RKO (cell line): ENCODE measurements around the gene NBR1.
A peak's percentile ranks its signal among the peaks of the same experiment; 100 is the strongest.
"Not testable (repeated sequence)": the region's sequence is repeated elsewhere in the genome, so short reads cannot be mapped to it uniquely, and the experiment has no call there.

Experiments
- DNase-seq: peaks from one replicate; pipeline ENCODE4 v3.0.0-alpha.2; 2016; ENCODE audit warnings: low spot score

The NBR1 gene

DNA sequence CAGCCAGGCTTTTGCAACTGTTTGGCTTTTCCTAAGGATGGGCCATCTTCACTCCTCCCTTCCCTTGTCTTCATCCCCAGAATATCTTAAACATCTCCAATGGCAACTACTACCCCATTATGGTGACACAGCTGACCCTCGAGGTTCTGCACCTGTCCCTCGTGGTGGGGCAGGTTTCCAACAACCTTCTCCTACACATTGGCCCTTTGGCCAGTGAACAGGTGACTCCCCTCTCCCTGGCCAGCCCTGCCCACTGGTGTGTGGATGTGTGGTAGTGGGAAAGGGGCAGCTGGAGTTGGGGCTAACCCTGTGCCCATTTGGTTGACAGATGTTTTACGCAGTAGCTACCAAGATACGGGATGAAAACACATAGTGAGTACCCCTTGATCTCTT, 45.4 kb downstream of the NBR1 start:
- DNase-seq: no peak

DNA sequence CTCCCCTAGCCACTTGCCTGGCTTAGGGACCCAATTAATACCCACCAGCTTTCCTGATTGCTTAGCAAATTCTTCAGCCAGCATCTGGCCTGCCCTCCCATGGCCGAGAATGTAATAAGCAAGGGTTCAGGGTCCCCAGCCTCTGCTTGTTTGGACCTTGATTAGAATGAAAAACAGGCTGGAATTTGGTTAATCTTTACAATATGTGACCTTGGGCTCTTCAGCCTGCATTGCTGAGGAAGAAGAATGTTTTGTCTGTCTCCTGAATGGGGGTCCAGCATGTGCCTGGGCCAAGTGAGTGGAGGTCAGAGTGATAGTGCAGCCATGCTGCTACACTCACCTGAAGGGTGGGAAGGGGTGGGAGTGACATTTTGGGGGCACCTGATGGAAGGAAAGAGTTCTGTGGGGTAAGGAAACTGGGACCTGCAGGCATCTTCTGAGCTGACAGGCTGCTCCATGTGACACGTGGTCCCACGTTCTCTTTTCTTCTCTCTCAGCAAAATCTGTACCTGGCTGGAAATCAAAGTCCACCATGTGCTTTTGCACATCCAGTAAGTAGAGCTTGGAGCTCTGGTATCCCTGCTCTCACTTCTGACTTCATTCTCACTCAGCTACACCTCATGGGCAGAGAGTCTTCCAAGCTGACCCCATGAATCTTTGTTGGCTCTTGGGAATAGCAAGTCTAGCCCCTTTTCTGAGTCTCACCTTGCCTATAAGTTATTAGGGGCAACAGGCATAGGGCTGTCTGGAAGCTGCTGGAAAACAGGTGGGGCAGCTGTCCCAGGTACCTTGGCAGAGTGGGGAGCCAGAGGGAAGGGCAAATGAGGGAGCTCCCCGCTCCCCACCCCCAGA, 46.0 kb downstream of the NBR1 start:
- DNase-seq: no peak

DNA sequence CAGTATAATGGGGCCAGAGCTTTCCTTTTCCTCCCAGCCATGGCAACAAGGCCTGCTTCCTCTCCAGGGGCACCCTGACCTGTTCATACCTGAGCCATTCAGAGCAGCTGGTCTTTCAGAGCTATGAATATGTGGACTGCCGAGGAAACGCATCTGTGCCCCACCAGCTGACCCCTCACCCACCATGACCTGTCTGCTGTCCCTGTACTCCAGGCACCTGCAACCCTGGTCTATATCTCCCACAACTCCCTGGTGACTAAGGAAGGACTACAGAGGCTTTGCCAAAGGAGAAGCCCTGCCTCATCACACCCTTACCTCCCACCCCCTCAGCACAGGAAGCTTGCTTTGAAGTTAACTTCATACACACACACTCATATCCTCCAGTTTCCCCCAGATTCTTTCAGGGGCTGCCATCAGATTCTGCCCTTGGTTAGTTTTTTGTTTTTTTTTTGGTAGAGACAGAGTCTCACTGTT, 46.6 kb downstream of the NBR1 start:
- no peak for DNase-seq

DNA sequence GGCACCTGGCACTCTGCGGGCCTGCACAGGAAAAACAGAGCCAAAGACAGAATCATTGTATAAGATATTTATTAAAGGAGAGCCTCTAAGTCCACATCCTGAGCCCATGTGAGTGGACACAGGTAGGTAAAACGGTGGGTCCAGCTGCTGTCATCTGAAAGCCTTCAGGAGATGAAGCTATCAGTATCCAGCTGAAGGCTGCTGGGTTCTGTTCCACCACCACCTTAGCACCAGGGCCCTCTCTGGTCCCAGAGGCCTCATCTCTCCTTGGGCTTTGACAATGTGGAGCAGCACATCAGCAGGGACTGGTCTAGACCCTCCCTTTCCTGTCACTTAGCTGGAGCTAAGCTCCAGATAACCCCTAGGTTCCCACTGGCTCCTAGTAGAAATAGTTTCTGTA, 48.0 kb downstream of the NBR1 start:
- no peak for DNase-seq

GRCh38 chr17:43219746-43220380, 48.8 kb downstream of the NBR1 start:
- DNase-seq: no peak

GRCh38 chr17:43220511-43221125, 49.6 kb downstream of the NBR1 start:
- no peak for DNase-seq

DNA sequence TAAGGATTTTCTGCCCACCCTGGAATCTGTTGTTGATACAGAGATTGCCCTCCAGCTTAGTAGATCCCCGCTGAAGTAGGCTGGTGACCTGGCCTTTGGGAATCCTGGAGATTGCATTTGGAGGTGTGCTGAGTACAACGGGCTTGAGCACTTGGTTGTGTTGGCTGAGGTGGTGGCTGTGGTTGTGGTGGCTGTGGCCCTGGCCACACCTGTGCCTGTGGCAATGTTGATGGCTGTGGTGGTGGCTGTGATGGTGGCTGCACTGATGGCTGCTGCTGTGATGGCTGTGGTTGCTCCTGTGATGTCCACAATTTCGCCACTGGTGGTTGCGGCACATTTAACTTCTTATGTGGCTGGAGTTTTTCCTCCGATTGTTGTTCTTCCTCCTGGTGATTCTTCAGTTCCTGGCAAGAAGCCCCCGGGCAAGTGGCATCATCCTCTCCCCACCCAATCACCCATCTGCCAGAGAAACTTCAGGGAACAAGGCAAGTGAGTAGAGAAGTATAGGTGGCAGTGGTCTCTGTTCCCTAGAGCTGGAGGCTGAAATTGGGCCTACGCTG, 53.2 kb downstream of the NBR1 start:
- no peak for DNase-seq

- DNase-seq: no peak
Observed at GRCh38 chr17:43226393-43226792, 55.4 kb downstream of the NBR1 start.

DNA sequence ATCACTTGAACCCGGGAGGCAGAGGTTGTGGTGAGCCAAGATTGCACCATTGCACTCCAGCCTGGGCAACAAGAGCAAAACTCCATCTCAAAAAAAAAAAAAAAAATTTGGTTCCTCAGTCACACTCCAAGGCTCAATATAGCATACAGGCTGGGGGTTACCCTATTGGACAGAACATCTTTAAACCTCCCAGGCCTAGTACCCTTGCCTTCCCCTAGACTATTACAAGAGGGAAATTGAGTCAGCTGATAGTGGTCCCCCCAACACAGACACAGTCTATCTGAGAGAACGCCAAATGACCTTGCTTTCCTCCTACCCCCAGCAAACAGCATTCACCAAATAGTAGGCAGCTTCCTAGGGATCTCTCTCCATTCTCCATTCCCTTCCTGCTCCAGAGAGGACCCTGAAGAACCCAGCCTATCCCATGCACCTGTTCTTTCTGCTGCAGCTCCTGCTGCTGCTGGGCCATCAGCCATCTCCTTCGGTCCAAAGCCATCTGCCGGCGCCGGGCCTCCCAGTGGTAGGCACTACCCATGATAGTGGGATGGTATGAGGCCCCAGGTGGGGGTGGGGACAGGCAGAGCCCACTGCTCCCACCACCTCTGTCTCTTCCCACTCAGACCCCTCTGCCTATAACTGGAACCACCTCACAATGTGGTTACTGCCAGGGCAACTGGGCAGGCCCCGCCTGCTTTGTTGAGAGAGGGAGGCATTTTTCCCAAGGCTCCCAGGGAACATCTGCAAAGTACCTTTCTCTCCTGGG, 57.2 kb downstream of the NBR1 start, which contains the start of gene CCDC200:
Gene CCDC200, minus strand, starts transcription at position 604 of the 763 bp plus-strand sequence. Its CDS starts 69 bp downstream, at position 535.
- not testable (repeated sequence) for DNase-seq

GRCh38 chr17:43231205-43232020, 60.4 kb downstream of the NBR1 start:
- DNase-seq: not testable (repeated sequence)

DNA sequence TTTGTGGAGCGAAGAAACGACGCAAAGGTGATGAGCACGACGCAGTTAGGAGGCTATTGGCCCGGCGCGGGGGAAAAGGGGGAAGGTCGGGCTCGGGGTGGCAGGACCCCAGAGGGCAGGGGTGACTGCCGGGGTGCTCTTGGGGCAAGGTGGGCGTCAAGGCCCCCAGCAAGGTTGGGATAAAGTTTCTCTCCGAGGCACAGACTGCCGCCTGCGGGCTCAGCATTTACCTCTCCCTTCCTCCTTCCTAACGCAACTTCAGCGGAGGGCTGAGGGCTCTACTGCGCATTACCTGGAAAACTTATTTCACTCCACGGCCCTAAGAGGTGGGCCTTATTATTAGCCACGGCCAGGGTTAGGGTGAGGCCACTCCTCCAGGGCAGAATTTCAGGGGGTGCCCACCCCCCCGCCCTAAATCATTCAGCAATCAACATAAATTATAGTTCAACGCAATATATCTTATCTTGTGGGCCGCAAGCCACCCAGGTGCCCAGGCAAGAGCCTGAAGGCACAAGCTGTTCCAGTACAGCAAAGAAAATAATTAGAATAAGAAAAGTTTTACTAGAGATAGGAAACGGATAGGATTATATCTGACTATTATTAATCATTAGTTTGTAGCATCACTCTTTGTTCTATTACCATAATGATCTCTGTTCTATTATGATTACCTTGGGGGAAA, 61.1 kb downstream of the NBR1 start:
- peak; percentile 42 for DNase-seq

DNA sequence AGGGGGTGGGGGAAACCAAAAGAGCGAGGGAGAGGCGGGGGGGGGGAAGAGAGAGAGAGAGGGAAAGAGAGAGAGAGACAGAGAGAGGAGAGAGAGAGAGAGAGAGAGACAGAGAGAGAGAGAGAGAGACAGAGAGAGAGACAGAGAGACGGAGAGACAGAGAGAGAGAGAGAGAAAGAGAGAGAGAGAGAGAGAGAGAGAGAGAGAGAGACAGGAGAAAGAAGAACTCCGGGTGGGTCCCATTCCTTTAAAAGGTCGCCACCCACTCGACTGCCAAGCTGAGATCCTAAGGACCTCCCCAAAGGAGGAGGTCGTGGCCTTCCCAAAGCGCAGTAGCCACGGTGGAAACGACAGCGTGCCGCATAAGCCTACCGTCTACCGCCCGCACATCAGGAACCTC, 62.2 kb downstream of the NBR1 start:
- DNase-seq: not testable (repeated sequence)

DNA sequence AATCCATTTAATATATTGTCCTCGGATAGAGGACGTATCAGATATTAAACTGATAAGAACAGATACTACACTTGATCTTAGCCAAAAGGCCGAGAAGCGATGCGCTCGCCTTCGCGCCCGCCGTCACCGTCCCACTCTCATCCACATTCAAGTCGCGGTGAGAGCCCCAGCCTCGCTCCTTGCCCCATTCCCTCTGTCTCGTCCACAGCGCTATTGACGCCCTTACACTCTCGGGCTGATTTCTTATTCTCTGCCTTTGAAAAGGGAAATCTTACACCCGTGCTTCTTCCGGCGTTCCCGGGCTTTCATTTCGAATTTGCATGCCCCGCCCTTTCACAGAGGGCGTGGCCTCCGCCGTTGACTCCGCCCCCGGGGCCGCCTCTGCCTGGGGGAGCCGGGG, 62.9 kb downstream of the NBR1 start, which contains the start of gene RNU2-1:
Gene RNU2-1, minus strand, starts transcription at position 101 of the 400 bp plus-strand sequence.
- not testable (repeated sequence) for DNase-seq

- DNase-seq: not testable (repeated sequence)
Observed at GRCh38 chr17:43239597-43239996, 68.6 kb downstream of the NBR1 start.

- not testable (repeated sequence) for DNase-seq
Observed at GRCh38 chr17:43240596-43241352, 69.8 kb downstream of the NBR1 start.

- not testable (repeated sequence) for DNase-seq
Observed at GRCh38 chr17:43246456-43246855, 75.4 kb downstream of the NBR1 start.
